ACHN (cell line): ENCODE data around the gene XXYLT1.

Experiments used
- DNase-seq: peaks from one replicate; pipeline ENCODE4 v3.0.0-alpha.2; 2015
- in situ Hi-C: cut with HindIII; loops from 2 replicates; pipeline ENCODE4 v1.10.0; 2017; ENCODE audit warnings: low sequenced_read_pairs, low pct_ligation_motif_present, low pct_unique_long_range_greater_than_20kb

Gene XXYLT1

DNA sequence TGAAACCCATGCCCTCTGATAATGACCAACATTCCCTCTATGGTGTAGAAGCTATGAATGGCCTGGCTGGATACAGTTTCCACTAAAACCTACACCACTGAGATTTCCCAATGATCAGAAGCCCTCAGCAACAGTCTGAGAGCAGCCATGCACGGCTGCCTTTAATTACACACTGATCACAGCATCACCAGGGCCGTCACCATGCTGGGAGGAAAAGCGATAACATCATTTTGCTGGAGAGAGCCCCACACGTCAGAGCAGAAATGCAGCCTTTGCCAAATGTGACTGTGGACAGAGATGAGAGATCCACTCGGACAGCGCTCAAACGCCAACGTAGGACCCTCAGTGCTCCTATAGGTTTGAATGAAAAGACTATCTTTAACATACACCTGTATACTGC, 135.0 kb downstream of the XXYLT1 start:
- DNase-seq, result no peak
- in situ Hi-C loops, result no loop called here

- in situ Hi-C loops, result no loop called here
- no peak for DNase-seq
These were observed 136.5 kb downstream of the XXYLT1 start for GRCh38 chr3:195134431-195134830.

GRCh38 chr3:195133462-195133861, 137.5 kb downstream of the XXYLT1 start:
- no peak for DNase-seq
- in situ Hi-C loops, result no loop called here

DNA sequence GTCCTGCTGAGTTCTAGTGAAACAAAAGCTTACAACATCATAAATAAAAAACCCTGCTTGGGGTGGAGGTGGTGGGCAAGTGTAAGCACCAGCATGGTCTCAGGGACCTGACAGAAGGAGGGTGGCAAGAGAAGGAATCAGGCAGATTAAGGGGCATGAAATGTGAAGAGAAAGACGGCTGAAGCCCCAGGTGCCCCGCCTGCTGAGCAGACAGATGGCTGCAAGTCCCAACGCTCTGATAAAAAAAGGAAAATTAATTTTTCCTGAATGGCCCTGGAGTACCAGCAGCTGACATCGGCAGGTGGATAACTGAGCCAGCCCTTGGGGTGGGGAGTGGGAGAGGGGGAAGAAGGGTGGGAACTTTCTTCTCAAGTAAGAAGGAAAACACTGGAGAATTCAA, 137.9 kb downstream of the XXYLT1 start:
- no peak for DNase-seq
- in situ Hi-C loops, result no loop called here

- in situ Hi-C loops, result no loop called here
- no peak for DNase-seq
These were observed 139.8 kb downstream of the XXYLT1 start for GRCh38 chr3:195131176-195131575.

DNA sequence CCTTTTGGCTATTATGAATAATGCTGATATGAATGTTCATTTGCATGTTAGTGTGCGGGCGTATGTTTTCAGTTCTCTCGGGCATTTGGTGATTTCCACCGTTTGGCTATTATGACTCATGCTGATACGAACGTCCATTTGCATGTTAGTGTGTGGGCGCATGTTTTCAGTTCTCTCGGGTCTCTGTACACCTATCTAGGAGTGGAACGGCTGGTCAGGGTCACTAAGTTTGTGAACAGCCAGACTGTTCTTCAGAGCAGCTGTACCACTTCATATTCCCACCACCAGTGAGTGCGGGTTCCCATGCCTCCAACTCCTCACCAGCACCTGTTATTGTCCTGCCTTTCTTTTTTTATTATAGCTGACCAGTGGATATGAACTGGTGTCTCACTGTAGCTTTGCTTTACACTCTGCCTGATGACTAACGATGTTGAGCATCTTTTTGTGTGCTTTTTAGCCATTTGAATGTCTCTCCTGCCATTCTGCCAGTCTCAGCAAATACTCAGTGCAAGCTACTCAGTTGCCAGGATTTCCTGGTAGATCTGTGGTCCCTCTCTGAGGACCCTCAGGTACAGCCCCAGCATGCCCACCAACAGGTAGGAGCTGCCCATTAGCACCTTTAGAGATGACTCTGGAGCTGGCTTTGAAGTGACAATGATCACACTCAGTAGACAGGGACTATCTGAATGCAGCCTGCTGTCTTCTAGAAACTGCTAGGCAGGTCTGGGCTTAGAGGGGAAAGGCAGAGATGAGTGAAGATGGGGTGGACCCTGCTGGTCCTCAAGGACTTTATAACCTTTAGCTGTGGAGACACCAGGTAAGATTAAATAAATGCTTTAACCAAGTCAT, 141.1 kb downstream of the XXYLT1 start:
- no peak for DNase-seq
- in situ Hi-C loops, result no loop called here

DNA sequence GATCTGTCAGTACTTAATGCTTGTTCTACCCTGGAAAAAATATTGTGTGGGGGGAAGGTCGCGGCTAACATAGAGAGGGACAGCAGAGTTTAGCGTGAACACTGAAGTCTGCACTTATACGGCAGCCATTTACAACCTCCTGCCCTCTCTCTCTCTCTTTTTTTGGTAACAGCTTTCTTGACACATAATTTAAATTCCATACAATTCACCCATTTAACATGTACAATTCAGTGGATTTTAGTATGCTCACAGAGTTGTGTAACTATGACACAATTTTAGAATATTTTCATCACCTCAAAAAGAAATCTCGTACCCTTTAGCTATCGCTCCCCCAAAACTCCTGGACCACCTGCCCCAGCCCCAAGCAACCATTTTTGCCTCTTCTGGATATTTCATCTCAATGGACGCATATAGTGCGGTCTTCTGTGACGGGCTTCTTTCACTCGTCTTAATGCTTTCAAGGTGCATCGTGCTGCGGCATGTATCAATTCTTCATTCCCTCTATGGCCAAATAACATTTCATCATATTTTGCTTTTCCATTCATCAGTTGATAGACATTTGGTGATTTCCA, 141.8 kb downstream of the XXYLT1 start:
- no peak for DNase-seq
- in situ Hi-C loops, result no loop called here

- no peak for DNase-seq
- in situ Hi-C loops, result no loop called here
These were observed 142.5 kb downstream of the XXYLT1 start for GRCh38 chr3:195128255-195129071.

DNA sequence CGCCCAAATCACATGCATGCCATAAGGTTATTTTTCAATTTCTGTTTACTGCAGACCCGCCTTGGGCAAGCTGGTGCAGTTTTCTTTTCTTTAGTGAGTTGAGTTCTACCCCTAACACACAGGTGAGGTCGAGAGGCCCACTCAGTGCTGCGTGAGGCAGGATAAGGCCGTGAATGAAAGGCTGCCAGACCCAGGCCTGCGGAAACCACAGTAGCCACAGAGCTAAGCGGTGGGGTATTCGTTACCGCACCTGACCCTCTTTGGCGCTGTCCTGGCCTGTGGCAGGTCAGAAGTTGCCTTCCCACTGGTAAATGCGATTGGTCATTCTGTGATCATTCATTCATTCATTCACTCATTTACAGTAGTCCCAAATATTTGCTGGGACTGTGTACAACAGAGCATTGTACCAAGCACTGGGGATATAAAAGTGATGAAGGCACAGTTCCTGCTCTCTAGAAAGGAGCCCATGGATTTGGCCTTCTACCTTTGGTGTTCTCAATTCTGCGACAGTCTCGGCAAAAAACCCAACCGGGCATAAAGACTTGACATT, 144.8 kb downstream of the XXYLT1 start:
- no peak for DNase-seq
- in situ Hi-C loops, result no loop called here

- no peak for DNase-seq
- in situ Hi-C loops, result no loop called here
These were observed 145.3 kb downstream of the XXYLT1 start for GRCh38 chr3:195125646-195126045.

DNA sequence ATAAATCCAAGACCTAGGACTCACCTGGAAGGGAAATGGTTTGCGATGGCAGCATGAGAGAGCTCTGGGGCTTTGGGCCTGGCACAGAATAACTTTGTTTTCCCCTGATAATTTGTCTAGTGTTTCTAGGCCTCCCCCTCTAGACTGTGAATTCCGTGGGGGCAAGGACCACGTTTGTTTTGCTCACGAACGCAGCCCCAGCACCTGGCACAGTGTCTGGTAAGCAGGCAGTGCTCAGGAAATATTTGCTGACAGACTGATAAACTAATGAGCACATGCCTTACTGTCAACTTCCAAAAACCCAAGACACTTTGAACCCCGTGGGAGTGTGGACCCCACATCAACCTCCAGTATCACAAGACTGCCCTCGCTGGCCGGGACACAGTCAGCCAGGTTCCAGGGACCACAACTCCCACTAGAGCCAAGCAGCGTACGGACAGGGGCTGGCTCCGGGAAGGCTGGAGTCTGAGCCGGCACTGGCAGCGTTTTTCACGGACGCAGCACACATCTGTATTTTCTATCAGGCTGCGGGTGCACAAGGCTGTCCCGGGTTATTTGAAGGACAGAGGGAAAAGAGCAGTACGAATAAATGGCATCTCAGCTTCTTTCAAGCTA, 146.5 kb downstream of the XXYLT1 start:
- in situ Hi-C loops, result no loop called here

GRCh38 chr3:195123281-195123691, 147.7 kb downstream of the XXYLT1 start:
- in situ Hi-C loops, result no loop called here
- DNase-seq, result no peak

More for the DNA sequence above, 146.5 kb downstream of the XXYLT1 start:
- DNase-seq, result no peak

- in situ Hi-C loops, result no loop called here
- no peak for DNase-seq
These were observed 148.7 kb downstream of the XXYLT1 start for GRCh38 chr3:195122261-195122660.

DNA sequence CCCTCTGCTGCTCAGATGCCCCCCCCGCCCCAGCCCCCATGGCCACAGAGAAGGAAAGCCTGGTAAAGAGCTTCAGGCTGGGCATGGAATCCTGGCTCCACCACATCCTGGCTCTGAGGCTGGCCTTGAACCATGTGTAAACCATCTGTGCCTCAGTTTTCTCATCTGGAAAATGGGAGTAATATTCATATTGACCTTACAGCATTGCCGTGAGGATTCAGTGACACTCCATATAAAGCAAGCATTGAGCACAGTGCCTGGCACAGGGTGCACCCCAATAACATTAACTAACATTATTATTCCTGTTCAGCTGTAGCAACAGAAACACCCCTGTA, 150.7 kb downstream of the XXYLT1 start:
- in situ Hi-C loops, result no loop called here
- DNase-seq, result no peak

DNA sequence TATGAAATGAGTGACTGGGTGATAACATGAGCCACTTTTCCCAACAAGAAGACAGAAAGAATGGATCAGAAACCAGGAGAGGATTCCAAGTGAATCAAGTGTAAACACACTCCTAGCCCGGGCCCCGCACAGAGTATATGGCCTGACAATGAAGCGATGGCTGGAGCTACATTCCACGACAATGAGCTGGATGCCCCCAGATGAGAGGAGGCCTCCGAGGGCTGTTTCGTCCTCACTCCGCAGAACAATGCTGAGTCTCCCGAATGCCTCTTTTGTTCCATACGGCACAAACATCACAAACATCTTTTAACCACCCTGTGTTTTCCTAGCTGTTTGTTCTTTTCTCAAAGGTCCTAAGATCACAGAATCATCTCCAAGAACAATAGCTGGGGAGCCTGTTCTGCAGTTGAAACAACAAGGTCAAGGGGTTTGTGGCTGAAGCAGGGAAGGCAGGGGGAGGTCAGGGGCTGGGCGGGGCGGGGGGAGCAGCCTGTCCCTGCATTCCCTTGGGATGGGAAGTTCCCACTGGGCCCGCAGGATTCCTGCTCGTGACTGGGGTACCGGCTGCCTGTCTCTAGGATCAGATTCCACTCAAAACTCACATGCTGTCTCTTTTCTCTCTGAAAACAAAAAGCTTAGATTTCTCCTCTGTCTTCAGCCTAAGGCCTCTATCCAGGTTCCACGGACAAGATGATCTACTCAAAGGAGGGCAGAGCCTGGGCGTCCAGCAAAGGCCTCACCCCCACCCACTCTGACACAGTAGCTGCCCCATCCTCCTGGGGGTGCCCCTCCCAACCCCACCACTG, 151.3 kb downstream of the XXYLT1 start:
- in situ Hi-C loops, result no loop called here

GRCh38 chr3:195118671-195119070, 152.3 kb downstream of the XXYLT1 start:
- in situ Hi-C loops, result no loop called here
- DNase-seq, result no peak

More for the DNA sequence above, 151.3 kb downstream of the XXYLT1 start:
- DNase-seq, result no peak

DNA sequence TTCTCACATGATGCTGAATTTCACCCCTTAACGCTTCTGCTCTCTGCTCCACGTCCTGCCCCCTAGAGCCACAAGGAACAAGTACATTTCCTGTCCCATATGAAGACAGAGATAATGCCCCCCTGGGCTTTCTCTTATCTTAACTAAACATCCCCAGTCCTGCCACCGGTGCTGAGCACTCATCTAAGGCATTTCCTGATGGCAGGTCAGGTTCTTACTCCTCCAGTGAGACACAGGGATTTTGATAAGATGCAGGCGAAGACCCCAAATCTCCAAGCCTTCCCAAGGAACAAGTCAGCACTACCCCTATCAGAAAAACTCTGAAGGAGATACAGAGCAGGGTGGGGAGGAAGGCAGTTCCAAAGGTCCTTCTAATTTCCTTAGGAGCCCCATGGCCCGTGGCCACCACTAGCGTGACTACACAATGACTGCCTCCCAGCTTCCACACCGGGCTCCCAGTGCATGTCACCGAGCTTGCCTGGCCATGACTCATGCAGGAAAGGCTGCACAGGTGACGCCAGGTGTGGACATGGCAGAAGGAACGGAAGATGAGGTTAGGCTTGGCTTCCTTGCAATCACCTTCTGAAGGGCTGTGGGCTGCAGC, 152.9 kb downstream of the XXYLT1 start:
- DNase-seq, result no peak
- in situ Hi-C loops, result no loop called here
